ENCODE data around the gene TMEFF2.

The TMEFF2 gene

GRCh38 chr2:192030289-192030688 lies 164.4 kb downstream of the TMEFF2 start:
- TF ChIP-seq, protein P1, sequence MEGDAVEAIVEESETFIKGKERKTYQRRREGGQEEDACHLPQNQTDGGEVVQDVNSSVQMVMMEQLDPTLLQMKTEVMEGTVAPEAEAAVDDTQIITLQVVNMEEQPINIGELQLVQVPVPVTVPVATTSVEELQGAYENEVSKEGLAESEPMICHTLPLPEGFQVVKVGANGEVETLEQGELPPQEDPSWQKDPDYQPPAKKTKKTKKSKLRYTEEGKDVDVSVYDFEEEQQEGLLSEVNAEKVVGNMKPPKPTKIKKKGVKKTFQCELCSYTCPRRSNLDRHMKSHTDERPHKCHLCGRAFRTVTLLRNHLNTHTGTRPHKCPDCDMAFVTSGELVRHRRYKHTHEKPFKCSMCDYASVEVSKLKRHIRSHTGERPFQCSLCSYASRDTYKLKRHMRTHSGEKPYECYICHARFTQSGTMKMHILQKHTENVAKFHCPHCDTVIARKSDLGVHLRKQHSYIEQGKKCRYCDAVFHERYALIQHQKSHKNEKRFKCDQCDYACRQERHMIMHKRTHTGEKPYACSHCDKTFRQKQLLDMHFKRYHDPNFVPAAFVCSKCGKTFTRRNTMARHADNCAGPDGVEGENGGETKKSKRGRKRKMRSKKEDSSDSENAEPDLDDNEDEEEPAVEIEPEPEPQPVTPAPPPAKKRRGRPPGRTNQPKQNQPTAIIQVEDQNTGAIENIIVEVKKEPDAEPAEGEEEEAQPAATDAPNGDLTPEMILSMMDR (IDR thresholded peaks at IDR 0.05; ENCODE audit: insufficient read depth, low read length, poor library complexity, severe bottlenecking) = no peak
- no peak for TF ChIP-seq EZH2phosphoT487 (conservative IDR thresholded peaks at IDR 0.05; ENCODE audit: low read length)
- no peaks in the 10 kb centered on the region for H3K9me3 ChIP-seq (ENCODE audit: insufficient read depth, low read length)

GRCh38 chr2:192029089-192029488 lies 165.6 kb downstream of the TMEFF2 start:
- H3K27ac ChIP-seq (ENCODE audit: low read depth, low read length) = no peak overlapping the region
- TF ChIP-seq, protein P1 (IDR thresholded peaks at IDR 0.05; ENCODE audit: insufficient read depth, low read length, poor library complexity, severe bottlenecking) = no peak
- TF ChIP-seq EZH2phosphoT487 (conservative IDR thresholded peaks at IDR 0.05; ENCODE audit: low read length) = no peak
- H3K9me2 ChIP-seq (replicated peaks; ENCODE audit: insufficient read depth, low read length) = no peaks in the 10 kb centered on the region
- H3K79me2 ChIP-seq (ENCODE audit: insufficient read depth, low read length) = no peaks in the 10 kb centered on the region
- no peaks in the 10 kb centered on the region for H3K36me3 ChIP-seq (ENCODE audit: low read length)
- H2AFZ ChIP-seq (ENCODE audit: low read depth, low read length, severe bottlenecking) = no peak overlapping the region
- no peaks in the 10 kb centered on the region for H3K27me3 ChIP-seq (ENCODE audit: low read length)
- no peak overlapping the region for H3K4me3 ChIP-seq (ENCODE audit: insufficient read depth, low read length, poor library complexity, severe bottlenecking)
- no peak overlapping the region for H3K4me2 ChIP-seq (ENCODE audit: low read depth, low read length, poor library complexity, severe bottlenecking)
- no peak overlapping the region for H3K9ac ChIP-seq (ENCODE audit: low read length)
- no peaks in the 10 kb centered on the region for H4K20me1 ChIP-seq (ENCODE audit: low read depth, low read length)
- H3K9me3 ChIP-seq (ENCODE audit: insufficient read depth, low read length) = no peaks in the 10 kb centered on the region
- no peaks in the 10 kb centered on the region for H3F3A ChIP-seq (ENCODE audit: insufficient read depth)

More at GRCh38 chr2:192030289-192030688, 164.4 kb downstream of the TMEFF2 start:
- Histone ChIP-seq H2AFZ (ENCODE audit: low read depth, low read length, severe bottlenecking) (no peak overlapping the region), H3K9me2 (replicated peaks; ENCODE audit: insufficient read depth, low read length) (no peaks in the 10 kb centered on the region), H3K27ac (ENCODE audit: low read depth, low read length) (no peak overlapping the region), H3K4me3 (ENCODE audit: insufficient read depth, low read length, poor library complexity, severe bottlenecking) (no peak overlapping the region), H3K9ac (ENCODE audit: low read length) (no peak overlapping the region), H3K4me2 (ENCODE audit: low read depth, low read length, poor library complexity, severe bottlenecking) (no peak overlapping the region), H3K79me2 (ENCODE audit: insufficient read depth, low read length) (no peaks in the 10 kb centered on the region), H3F3A (ENCODE audit: insufficient read depth) (no peaks in the 10 kb centered on the region), H3K36me3 (ENCODE audit: low read length) (no peaks in the 10 kb centered on the region), H3K27me3 (ENCODE audit: low read length) (no peaks in the 10 kb centered on the region), H4K20me1 (ENCODE audit: low read depth, low read length) (no peaks in the 10 kb centered on the region)

GRCh38 chr2:192026825-192027120 lies 168.0 kb downstream of the TMEFF2 start:
- no peaks in the 10 kb centered on the region for H3K36me3 ChIP-seq (ENCODE audit: low read length)

More at GRCh38 chr2:192026825-192027120, 168.0 kb downstream of the TMEFF2 start:
- Histone ChIP-seq H3K27ac (ENCODE audit: low read depth, low read length) (no peak overlapping the region), H3K79me2 (ENCODE audit: insufficient read depth, low read length) (no peaks in the 10 kb centered on the region), H3K4me3 (ENCODE audit: insufficient read depth, low read length, poor library complexity, severe bottlenecking) (no peak overlapping the region), H3K9me3 (ENCODE audit: insufficient read depth, low read length) (no peaks in the 10 kb centered on the region), H3K9me2 (replicated peaks; ENCODE audit: insufficient read depth, low read length) (no peaks in the 10 kb centered on the region), H3K27me3 (ENCODE audit: low read length) (no peaks in the 10 kb centered on the region), H3F3A (ENCODE audit: insufficient read depth) (no peaks in the 10 kb centered on the region), H2AFZ (ENCODE audit: low read depth, low read length, severe bottlenecking) (no peak overlapping the region), H3K4me2 (ENCODE audit: low read depth, low read length, poor library complexity, severe bottlenecking) (no peak overlapping the region), H4K20me1 (ENCODE audit: low read depth, low read length) (no peaks in the 10 kb centered on the region), H3K9ac (ENCODE audit: low read length) (no peak overlapping the region)
- TF ChIP-seq, protein P1 (IDR thresholded peaks at IDR 0.05; ENCODE audit: insufficient read depth, low read length, poor library complexity, severe bottlenecking) = no peak
- TF ChIP-seq EZH2phosphoT487 (conservative IDR thresholded peaks at IDR 0.05; ENCODE audit: low read length) = no peak

Data from SU-DHL-6 (cell line).